A549 (cell line): Measurements from ENCODE around the gene CYGB. TPM values are rescaled to one million over a fixed set of nuclear protein-coding genes. Genes with fewer than 3 reads are reported as not detected.

ENCODE experiments used
- ATAC-seq, 2 experiments: fragments of 200-7000 bp in 1 of 2; fragments of >200 bp in 1 of 2; cut with Nextera tagmentation in 1 of 2; cut with Tn5 transposase in 1 of 2; 3 replicates each; pipeline versions ENCODE4 v1.8.0 to v1.9.1; 2018 to 2020; ENCODE audit warnings: mild to moderate bottlenecking in 1 of 2, moderate library complexity in 1 of 2
- CTCF ChIA-PET: fragments of 300-600 bp; sonication (Branson Sonifier 250); formaldehyde crosslinking; extraction: SDS; loops from one replicate; lab custom pipeline; 2021; ENCODE audit warnings: antibody characterized with exemption, inconsistent platforms; lab: Yijun Ruan, JAX
- POLR2A ChIA-PET: fragments of 350-600 bp; formaldehyde crosslinking; extraction: SDS; loops from one replicate; lab custom pipeline; 2021; ENCODE audit warnings: antibody characterized with exemption, inconsistent platforms; lab: Yijun Ruan, JAX
- DNase-seq, 2 experiments: peaks; one replicate each; pipeline versions ENCODE4 v3.0.0 to v3.0.0-alpha.2; 2011 to 2016; ENCODE audit warnings: low read depth in 1 of 2, low spot score in 1 of 2
- FAIRE-seq: peaks from 2 replicates; lab custom pipeline; 2011; peaks lifted over from hg19 to GRCh38; lab: Jason Lieb, UNC
- H3K27ac ChIP-seq, 2 experiments: fragments of >200 bp; sonication (Bioruptor Twin); formaldehyde crosslinking; 3 replicates each; pipeline ENCODE4 v1.5.1; 2016 to 2017
- H3K4me1 ChIP-seq: fragments of >200 bp; sonication (Bioruptor Twin); formaldehyde crosslinking; 3 replicates; pipeline ENCODE4 v1.6.1; 2016
- H3K4me2 ChIP-seq: fragments of >200 bp; sonication (Bioruptor Twin); formaldehyde crosslinking; 3 replicates; pipeline ENCODE4 v1.6.1; 2016
- H3K4me3 ChIP-seq: fragments of >200 bp; sonication (Bioruptor Twin); formaldehyde crosslinking; 3 replicates; pipeline ENCODE4 v1.5.1; 2016
- H3K9me3 ChIP-seq: fragments of >200 bp; sonication (Bioruptor Twin); formaldehyde crosslinking; 3 replicates; pipeline ENCODE4 v1.6.1; 2016
- BHLHE40 ChIP-seq: IDR thresholded peaks from 2 replicates; pipeline ENCODE4 v1.6.1; 2012; ENCODE audit warnings: low read depth, low read length, inconsistent platforms
- CHD2 ChIP-seq: fragments of 150-350 bp; IDR thresholded peaks from 2 replicates; pipeline ENCODE4 v1.6.1; 2014; ENCODE audit warnings: low read length; ENCODE audit not compliant: partially characterized antibody
- E2F6 ChIP-seq: IDR thresholded peaks from 2 replicates; pipeline ENCODE4 v1.6.1; 2012; ENCODE audit warnings: low read depth, borderline replicate concordance
- EP300 ChIP-seq, 2 experiments: fragments of >200 bp; sonication (Bioruptor Twin); formaldehyde crosslinking; IDR thresholded peaks; 2 replicates in 1 of 2; 3 replicates in 1 of 2; pipeline ENCODE4 v1.6.1; 2016 to 2017
- FOXS1 ChIP-seq: fragments of 250-450 bp; sonication (Bioruptor Pico); IDR thresholded peaks from 2 replicates; pipeline ENCODE4 v1.5.0; 2020; ENCODE audit warnings: mild to moderate bottlenecking, moderate library complexity
- GATA3 ChIP-seq: IDR thresholded peaks from 2 replicates; pipeline ENCODE4 v1.6.1; 2012; ENCODE audit warnings: borderline replicate concordance
- HDAC2 ChIP-seq: fragments of 200-600 bp; sonication (generic); IDR thresholded peaks from 2 replicates; pipeline ENCODE4 v1.6.1; 2016
- HES2 ChIP-seq: fragments of >200 bp; sonication (Bioruptor Twin); formaldehyde crosslinking; IDR thresholded peaks from 2 replicates; pipeline ENCODE4 v1.6.1; 2016
- HEYL ChIP-seq: fragments of 250-450 bp; sonication (Bioruptor Pico); IDR thresholded peaks from 2 replicates; pipeline ENCODE4 v1.8.0; 2021; ENCODE audit warnings: mild to moderate bottlenecking, moderate library complexity
- JUNB ChIP-seq: fragments of >200 bp; sonication (Bioruptor Twin); formaldehyde crosslinking; IDR thresholded peaks from 2 replicates; pipeline ENCODE4 v1.6.1; 2016
- KDM1A ChIP-seq: fragments of 200-600 bp; sonication (generic); IDR thresholded peaks from 2 replicates; pipeline ENCODE4 v1.6.1; 2016; ENCODE audit warnings: low read depth, mild to moderate bottlenecking
- KDM5A ChIP-seq: fragments of 200-600 bp; sonication (generic); IDR thresholded peaks from 2 replicates; pipeline ENCODE4 v1.6.1; 2016; ENCODE audit warnings: antibody characterized with exemption, mild to moderate bottlenecking
- MAFK ChIP-seq: fragments of 450-650 bp; IDR thresholded peaks from 2 replicates; pipeline ENCODE4 v1.6.1; 2014; ENCODE audit not compliant: partially characterized antibody
- MAZ ChIP-seq: fragments of 150-350 bp; IDR thresholded peaks from 2 replicates; pipeline ENCODE4 v1.6.1; 2014; ENCODE audit warnings: antibody characterized with exemption, low read depth, low read length, borderline replicate concordance
- PBX3 ChIP-seq: IDR thresholded peaks from 2 replicates; pipeline ENCODE4 v1.6.1; 2012
- RARB ChIP-seq: fragments of 250-450 bp; sonication (Bioruptor Pico); IDR thresholded peaks from 2 replicates; pipeline ENCODE4 v1.8.0; 2021; ENCODE audit warnings: mild to moderate bottlenecking, moderate library complexity
- RCOR1 ChIP-seq: fragments of 150-350 bp; IDR thresholded peaks from 2 replicates; pipeline ENCODE4 v1.6.1; 2014; ENCODE audit warnings: antibody characterized with exemption, low read length, low read depth
- REST ChIP-seq: fragments of 200-600 bp; sonication (generic); IDR thresholded peaks from 2 replicates; pipeline ENCODE4 v1.6.1; 2016; ENCODE audit warnings: antibody characterized with exemption, mild to moderate bottlenecking, moderate library complexity
- TFCP2L1 ChIP-seq: fragments of 250-450 bp; sonication (Bioruptor Pico); IDR thresholded peaks from 2 replicates; pipeline ENCODE4 v1.5.0; 2021; ENCODE audit warnings: mild to moderate bottlenecking
- USF2 ChIP-seq: fragments of 450-650 bp; IDR thresholded peaks from 2 replicates; pipeline ENCODE4 v1.6.1; 2014; ENCODE audit warnings: antibody characterized with exemption
- ZC3H11A ChIP-seq: fragments of 450-650 bp; IDR thresholded peaks from 2 replicates; pipeline ENCODE4 v1.6.1; 2014; ENCODE audit warnings: antibody characterized with exemption, mild to moderate bottlenecking
- ZFP36 ChIP-seq: fragments of 450-650 bp; IDR thresholded peaks from 2 replicates; pipeline ENCODE4 v1.6.1; 2014; ENCODE audit warnings: borderline replicate concordance; ENCODE audit not compliant: partially characterized antibody
- ZSCAN20 ChIP-seq: fragments of 250-450 bp; sonication (Bioruptor Pico); IDR thresholded peaks from 2 replicates; pipeline ENCODE4 v1.8.0; 2022; ENCODE audit warnings: mild to moderate bottlenecking, moderate library complexity
- WGBS: methylation state at CpG from one replicate; pipeline ENCODE4 v1.1.6; 2017; ENCODE audit errors: missing lambda C conversion rate; 5-methylcytosine and 5-hydroxymethylcytosine counted together
- polyA plus RNA-seq, 4 experiments: library from polyadenylated mRNA; depleted of rRNA in 3 of 4; stranded (reverse); fragments of >200 nt; fragmentation: RNase III in 1 of 4; extraction: RNeasy Plus Mini Kit Qiagen cat#74134 plus additional on column Dnase treatment in 1 of 4; gene quantifications; 2 replicates in 3 of 4; 3 replicates in 1 of 4; pipeline ENCODE4 v1.2.3, GENCODE V29; 2011 to 2017

CYGB gene
- polyA plus RNA-seq, 2 of the 4 experiments (the other 2 are of a cell fraction): 1.1 TPM

- peak overlapping the region in 1 of 2 experiments; percentile 0; a peak in 1 of 6 replicates for H3K27ac ChIP-seq
- TF ChIP-seq HEYL (CRISPR knock-in tag) (no peak), ZC3H11A (no peak), MAZ (no peak), ZFP36 (no peak), PBX3 (no peak), E2F6 (no peak), GATA3 (no peak), FOXS1 (CRISPR knock-in tag) (no peak), RCOR1 (no peak)
- H3K4me1 ChIP-seq: peaks cover 25% of the 10 kb centered on the region
- ATAC-seq (no peak), DNase-seq (no peak), FAIRE-seq (no peak)
- no peaks in the 10 kb centered on the region for H3K9me3 ChIP-seq
- H3K4me2 ChIP-seq: no peak overlapping the region
- 76% methylated on average over 10 of the region's 10 CpGs for WGBS
- POLR2A ChIA-PET: interaction anchor here (0.6 to 1.8 kb wide), 3 partner anchors 10 to 182 kb away, joined by 3 to 7 read pairs (median 6); no protein-coding TSS in a partner anchor
- H3K4me3 ChIP-seq: no peak overlapping the region
- CTCF ChIA-PET: interaction anchor here (1.1 to 64.5 kb wide), 8 partner anchors 10 to 224 kb away, joined by 3 to 1994 read pairs (median 6); partner anchors contain the start of genes AANAT and UBE2O
These were observed 47.3 kb downstream of the CYGB start for GRCh38 chr17:76490112-76490710.

- Histone ChIP-seq H3K4me1 (peaks cover 41% of the 10 kb centered on the region), H3K4me3 (no peak overlapping the region), H3K9me3 (no peaks in the 10 kb centered on the region), H3K27ac (no peak overlapping the region), H3K4me2 (no peak overlapping the region)
- WGBS: 94% methylated on average over 22 of the region's 22 CpGs
- ChIA-PET POLR2A (interaction anchor here (1.9 kb wide), 1 partner anchor 11 kb away, joined by 6 read pairs; no protein-coding TSS in a partner anchor), CTCF (interaction anchor here (0.8 to 64.5 kb wide), 8 partner anchors 10 to 136 kb away, joined by 3 to 1994 read pairs (median 4); partner anchors contain the start of genes AANAT and UBE2O)
- FAIRE-seq (no peak), ATAC-seq (no peak), DNase-seq (no peak)
- TF ChIP-seq KDM1A (peak; percentile 65; the same call in 1 of the 2 replicates), BHLHE40 (no peak)
These were observed 49.9 kb downstream of the CYGB start for GRCh38 chr17:76487451-76488192.

- no peak overlapping the region for H3K4me3 ChIP-seq
- FAIRE-seq (no peak), DNase-seq (no peak), ATAC-seq (peak; percentile 8 to 20; a peak in 2 of 6 replicates)
- CTCF ChIA-PET: interaction anchor here (0.6 to 64.5 kb wide), 8 partner anchors 8 to 98 kb away, joined by 3 to 1994 read pairs (median 4); partner anchors contain the start of genes AANAT and UBE2O
- 76% methylated on average over 11 of the region's 11 CpGs for WGBS
- H3K27ac ChIP-seq: peak overlapping the region in 1 of 2 experiments; percentile 74; a peak in 4 of 6 replicates
- no peak overlapping the region; the same call in 2 of the 3 replicates for H3K4me2 ChIP-seq
- H3K4me1 ChIP-seq: peaks cover 27% of the 10 kb centered on the region
- no peaks in the 10 kb centered on the region for H3K9me3 ChIP-seq
- POLR2A ChIA-PET: interaction anchor here (0.6 kb wide), 1 partner anchor 252 kb away, joined by 4 read pairs; the partner anchor contains the start of gene MFSD11
- no peak for TF ChIP-seq CHD2
- TF ChIP-seq ZC3H11A: no peak
- no peak for TF ChIP-seq MAFK
- no peak for TF ChIP-seq HES2
- TF ChIP-seq USF2: no peak
- no peak for TF ChIP-seq JUNB
- TF ChIP-seq FOXS1 (CRISPR knock-in tag): no peak
- no peak for TF ChIP-seq REST
- TF ChIP-seq EP300 (IDR thresholded peaks at IDR 0.05): no peak
- no peak for TF ChIP-seq TFCP2L1
- TF ChIP-seq RARB: no peak
- no peak for TF ChIP-seq MAZ
- no peak for TF ChIP-seq HEYL (CRISPR knock-in tag)
- no peak for TF ChIP-seq HDAC2
- TF ChIP-seq ZSCAN20 (CRISPR knock-in tag): no peak
- no peak for TF ChIP-seq KDM5A
These were observed 51.9 kb downstream of the CYGB start for GRCh38 chr17:76485569-76485968.
